ENCODE data around the gene SCEL. TPM values are rescaled to one million over a fixed set of nuclear protein-coding genes. Genes with fewer than 3 reads are reported as not detected.

Gene SCEL
- total RNA-seq, 4 donors from 2014 or later, result 250 to 300 (median 290) TPM

DNA sequence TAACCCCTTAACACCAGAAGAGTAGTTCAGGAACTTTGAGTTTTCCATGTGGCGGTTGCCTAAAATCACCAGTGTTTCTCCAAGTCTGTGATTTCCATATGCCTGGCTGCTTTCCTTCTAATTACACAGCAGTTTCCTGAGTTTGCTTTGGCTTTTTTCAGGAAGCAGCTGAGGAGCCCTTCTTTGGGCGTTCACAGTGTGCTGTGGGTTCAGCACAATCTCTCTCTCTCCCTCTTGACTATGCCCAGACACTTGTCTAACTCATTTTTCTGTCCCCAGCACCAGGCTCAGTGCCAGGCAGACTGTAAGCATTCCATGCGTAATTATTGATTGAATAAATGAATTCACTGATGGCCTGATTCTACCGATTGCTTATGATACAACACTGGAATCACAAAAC is 19.7 kb downstream of the SCEL start:
- no peak for DNase-seq (ENCODE audit: low spot score in 2 of 2)
- peaks cover 16% of the 10 kb centered on the region for H3K4me1 ChIP-seq
- no peak overlapping the region for H3K27ac ChIP-seq
- no peak overlapping the region for H3K4me3 ChIP-seq
- H3K36me3 ChIP-seq, result no peaks in the 10 kb centered on the region
- no peak for TF ChIP-seq EP300 (IDR thresholded peaks at IDR 0.05)
- TF ChIP-seq POLR2A (IDR thresholded peaks at IDR 0.05), result no peak
- TF ChIP-seq, protein P1, sequence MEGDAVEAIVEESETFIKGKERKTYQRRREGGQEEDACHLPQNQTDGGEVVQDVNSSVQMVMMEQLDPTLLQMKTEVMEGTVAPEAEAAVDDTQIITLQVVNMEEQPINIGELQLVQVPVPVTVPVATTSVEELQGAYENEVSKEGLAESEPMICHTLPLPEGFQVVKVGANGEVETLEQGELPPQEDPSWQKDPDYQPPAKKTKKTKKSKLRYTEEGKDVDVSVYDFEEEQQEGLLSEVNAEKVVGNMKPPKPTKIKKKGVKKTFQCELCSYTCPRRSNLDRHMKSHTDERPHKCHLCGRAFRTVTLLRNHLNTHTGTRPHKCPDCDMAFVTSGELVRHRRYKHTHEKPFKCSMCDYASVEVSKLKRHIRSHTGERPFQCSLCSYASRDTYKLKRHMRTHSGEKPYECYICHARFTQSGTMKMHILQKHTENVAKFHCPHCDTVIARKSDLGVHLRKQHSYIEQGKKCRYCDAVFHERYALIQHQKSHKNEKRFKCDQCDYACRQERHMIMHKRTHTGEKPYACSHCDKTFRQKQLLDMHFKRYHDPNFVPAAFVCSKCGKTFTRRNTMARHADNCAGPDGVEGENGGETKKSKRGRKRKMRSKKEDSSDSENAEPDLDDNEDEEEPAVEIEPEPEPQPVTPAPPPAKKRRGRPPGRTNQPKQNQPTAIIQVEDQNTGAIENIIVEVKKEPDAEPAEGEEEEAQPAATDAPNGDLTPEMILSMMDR (IDR thresholded peaks at IDR 0.05), result no peak
- TF ChIP-seq POLR2AphosphoS5 (IDR thresholded peaks at IDR 0.05), result no peak
- no peaks in the 10 kb centered on the region for H3K27me3 ChIP-seq
- H3K9me3 ChIP-seq, result no peaks in the 10 kb centered on the region
- 44% methylated on average over 4 of the region's 4 CpGs for WGBS

GRCh38 chr13:77558016-77558415 is 22.5 kb downstream of the SCEL start:
- DNase-seq (ENCODE audit: low spot score in 2 of 2), result no peak
- Histone ChIP-seq H3K27me3 (no peaks in the 10 kb centered on the region), H3K4me1 (peaks cover 19% of the 10 kb centered on the region), H3K9me3 (no peaks in the 10 kb centered on the region), H3K27ac (no peak overlapping the region), H3K36me3 (no peaks in the 10 kb centered on the region), H3K4me3 (no peak overlapping the region)
- TF ChIP-seq, protein P1 (IDR thresholded peaks at IDR 0.05), result no peak
- TF ChIP-seq EP300 (IDR thresholded peaks at IDR 0.05) (no peak), POLR2AphosphoS5 (IDR thresholded peaks at IDR 0.05) (no peak), POLR2A (IDR thresholded peaks at IDR 0.05) (no peak)
- 69% methylated on average over 3 of the region's 3 CpGs for WGBS

GRCh38 chr13:77563111-77563510 is 27.6 kb downstream of the SCEL start:
- H3K4me3 ChIP-seq, result no peak overlapping the region
- H3K27ac ChIP-seq, result no peak overlapping the region
- TF ChIP-seq, protein P1 (IDR thresholded peaks at IDR 0.05), result no peak
- TF ChIP-seq POLR2A (IDR thresholded peaks at IDR 0.05) (no peak), POLR2AphosphoS5 (IDR thresholded peaks at IDR 0.05) (no peak), EP300 (IDR thresholded peaks at IDR 0.05) (no peak)
- peaks cover 16% of the 10 kb centered on the region for H3K4me1 ChIP-seq
- no peaks in the 10 kb centered on the region for H3K9me3 ChIP-seq
- WGBS, result 17% methylated on average over 1 of the region's 1 CpG
- no peaks in the 10 kb centered on the region for H3K27me3 ChIP-seq
- no peak for DNase-seq (ENCODE audit: low spot score in 2 of 2)
- H3K36me3 ChIP-seq, result no peaks in the 10 kb centered on the region

DNA sequence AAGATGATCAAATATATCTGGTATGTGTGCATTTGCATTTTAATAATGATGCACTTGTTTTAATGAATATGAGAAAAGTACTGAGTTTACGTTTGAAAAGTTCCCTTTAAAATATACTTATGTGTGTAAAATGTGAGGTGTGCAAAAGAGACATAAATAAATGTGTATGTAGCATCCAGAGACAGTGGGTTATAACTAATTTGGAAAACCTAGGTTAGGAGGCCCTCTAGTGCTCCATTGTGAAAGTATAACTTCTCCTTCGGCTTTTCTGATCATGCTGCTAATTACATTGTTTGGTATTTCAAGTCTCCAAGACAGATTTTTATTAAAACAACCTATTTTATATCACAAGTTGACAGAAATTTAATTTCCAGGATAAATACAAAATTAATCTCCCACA is 30.1 kb downstream of the SCEL start:
- no peak overlapping the region for H3K27ac ChIP-seq
- no peaks in the 10 kb centered on the region for H3K27me3 ChIP-seq
- WGBS, result 11% methylated on average over 2 of the region's 2 CpGs
- no peaks in the 10 kb centered on the region for H3K9me3 ChIP-seq
- H3K36me3 ChIP-seq, result peaks cover 3% of the 10 kb centered on the region
- H3K4me1 ChIP-seq, result no peaks in the 10 kb centered on the region
- no peak overlapping the region for H3K4me3 ChIP-seq
- DNase-seq (ENCODE audit: low spot score in 2 of 2), result no peak
- TF ChIP-seq POLR2AphosphoS5 (IDR thresholded peaks at IDR 0.05), result no peak
- TF ChIP-seq EP300 (IDR thresholded peaks at IDR 0.05), result no peak
- TF ChIP-seq, protein P1 (IDR thresholded peaks at IDR 0.05), result peak; percentile 18 to 34

GRCh38 chr13:77571956-77572355 is 36.5 kb downstream of the SCEL start:
- Histone ChIP-seq H3K36me3 (peaks cover 3% of the 10 kb centered on the region), H3K4me1 (no peaks in the 10 kb centered on the region), H3K9me3 (no peaks in the 10 kb centered on the region), H3K27me3 (no peaks in the 10 kb centered on the region), H3K27ac (no peak overlapping the region), H3K4me3 (no peak overlapping the region)
- TF ChIP-seq POLR2A (IDR thresholded peaks at IDR 0.05) (no peak), POLR2AphosphoS5 (IDR thresholded peaks at IDR 0.05) (no peak), EP300 (IDR thresholded peaks at IDR 0.05) (no peak)
- TF ChIP-seq, protein P1 (IDR thresholded peaks at IDR 0.05), result no peak
- 90% methylated on average over 5 of the region's 5 CpGs for WGBS
- no peak for DNase-seq (ENCODE audit: low spot score in 2 of 2)
